HCT116 (cell line): ENCODE results near the gene C2orf74. TPM values are rescaled to one million over a fixed set of nuclear protein-coding genes. Genes with fewer than 3 reads are reported as not detected.

Experiments
- ATF3 ChIP-seq: IDR thresholded peaks from 2 replicates; pipeline ENCODE4 v1.6.1; 2012
- CBX3 ChIP-seq: IDR thresholded peaks from 2 replicates; pipeline ENCODE4 v1.6.1; 2012; ENCODE audit warnings: low read depth
- CEBPB ChIP-seq: IDR thresholded peaks from 2 replicates; pipeline ENCODE4 v1.6.1; 2012; ENCODE audit warnings: low read depth
- EGR1 ChIP-seq: IDR thresholded peaks from 2 replicates; pipeline ENCODE4 v1.6.1; 2012; ENCODE audit warnings: low read depth
- EZH2 ChIP-seq: fragments of 200-600 bp; sonication (generic); IDR thresholded peaks from 2 replicates; pipeline ENCODE4 v1.6.1; 2017; ENCODE audit warnings: antibody characterized with exemption, mixed run types
- EZH2phosphoT487 ChIP-seq: fragments of 200-600 bp; IDR thresholded peaks from 2 replicates; pipeline ENCODE4 v1.6.1; 2018; ENCODE audit warnings: antibody characterized with exemption, borderline replicate concordance
- MAX ChIP-seq: IDR thresholded peaks from 2 replicates; pipeline ENCODE4 v1.6.1; 2012
- POLR2A ChIP-seq: IDR thresholded peaks from 2 replicates; pipeline ENCODE4 v1.7.0; 2011; ENCODE audit warnings: borderline replicate concordance; ENCODE audit not compliant: insufficient read depth, insufficient read length; ENCODE audit errors: extremely low read depth
- REST ChIP-seq: IDR thresholded peaks from 2 replicates; pipeline ENCODE4 v1.6.1; 2012; ENCODE audit warnings: low read depth
- SP1 ChIP-seq: IDR thresholded peaks from 2 replicates; pipeline ENCODE4 v1.6.1; 2012; ENCODE audit warnings: low read depth
- SRF ChIP-seq: IDR thresholded peaks from 2 replicates; pipeline ENCODE4 v1.6.1; 2012; ENCODE audit warnings: low read depth
- YY1 ChIP-seq: IDR thresholded peaks from 2 replicates; pipeline ENCODE4 v1.6.1; 2011; ENCODE audit warnings: low read length, low read depth, moderate library complexity, mild to moderate bottlenecking; ENCODE audit not compliant: insufficient replicate concordance; ENCODE audit errors: extremely low read depth
- total RNA-seq: library from RNA; stranded (reverse); gene quantifications from one replicate; pipeline ENCODE4 v1.2.1, GENCODE V29; 2021; ENCODE audit not compliant: unreplicated experiment

The C2orf74 gene
- total RNA-seq, 1 experiment from 2014 or later = not detected

- TF ChIP-seq EZH2 = no peak
- no peak; the same call in 1 of the 2 replicates for TF ChIP-seq SP1
- no peak for TF ChIP-seq SRF
- peak; percentile 85 for TF ChIP-seq MAX
- peak; percentile 83 for TF ChIP-seq POLR2A
- no peak for TF ChIP-seq CEBPB
- no peak for TF ChIP-seq EZH2phosphoT487
- TF ChIP-seq ATF3 = no peak
- TF ChIP-seq YY1 = peak; percentile 59
- no peak for TF ChIP-seq EGR1
- no peak for TF ChIP-seq REST
- peak; percentile 38; the same call in 1 of the 2 replicates for TF ChIP-seq CBX3
- TF ChIP-seq, all 23 proteins: peak for 9
Observed at GRCh38 chr2:61176755-61177726, 15.1 kb downstream of the C2orf74 start (continued).
